ENCODE measurements around the gene ATOX1.

- TF ChIP-seq CTCF (conservative IDR thresholded peaks at IDR 0.05; ENCODE audit: low read length) (no peak), EZH2phosphoT487 (IDR thresholded peaks at IDR 0.05; ENCODE audit: borderline replicate concordance, low read depth, low read length) (no peak)
Measured at GRCh38 chr5:151718646-151719045, 39.8 kb downstream of the ATOX1 start.

Measured in OCI-LY7 (cell line).